ENCODE data around the gene SYNGR2.

Gene SYNGR2

GRCh38 chr17:78129351-78130089 is 38.9 kb upstream of the SYNGR2 start (continued):
- TF ChIP-seq ZNF24 (tag by site-specific recombination; IDR thresholded peaks at IDR 0.05) (peak; percentile 81), KLF1 (tag by site-specific recombination; IDR thresholded peaks at IDR 0.05) (no peak), ZNF341 (tag by site-specific recombination; IDR thresholded peaks at IDR 0.05; ENCODE audit: low read depth) (no peak), ZNF366 (tag by site-specific recombination; conservative IDR thresholded peaks at IDR 0.05) (no peak; the same call in 1 of the 2 replicates), ZNF214 (tag by site-specific recombination; IDR thresholded peaks at IDR 0.05; ENCODE audit: borderline replicate concordance) (no peak), ZNF133 (tag by site-specific recombination; IDR thresholded peaks at IDR 0.05) (no peak), ZNF138 (tag by site-specific recombination; IDR thresholded peaks at IDR 0.05; ENCODE audit: borderline replicate concordance) (no peak), ZNF529 (tag by site-specific recombination; IDR thresholded peaks at IDR 0.05; ENCODE audit: insufficient replicate concordance) (no peak), ZNF544 (tag by site-specific recombination; IDR thresholded peaks at IDR 0.05) (no peak), ZNF449 (tag by site-specific recombination; IDR thresholded peaks at IDR 0.05) (no peak)

- no peak overlapping the region for H3K27ac ChIP-seq (ENCODE audit: extremely low read depth, low read depth, low read length)
- no peak overlapping the region for H3K4me3 ChIP-seq (ENCODE audit: low read depth, low read length)
- no peaks in the 10 kb centered on the region for H3K9me3 ChIP-seq (ENCODE audit: control insufficient read depth, insufficient read depth, low read depth, low read length)
- POLR2A ChIA-PET: interaction anchor here (1.0 to 1.4 kb wide), 3 partner anchors 10 to 34 kb away, joined by 3 read pairs; no protein-coding TSS in a partner anchor
- no peaks in the 10 kb centered on the region for H3K36me3 ChIP-seq (ENCODE audit: control insufficient read depth in 2 of 2, insufficient read depth in 1 of 2, low read length in 2 of 2)
- TF ChIP-seq OVOL3 (tag by site-specific recombination; IDR thresholded peaks at IDR 0.05): no peak
- no peak for TF ChIP-seq ZNF626 (tag by site-specific recombination; IDR thresholded peaks at IDR 0.05)
- TF ChIP-seq ZNF677 (tag by site-specific recombination; IDR thresholded peaks at IDR 0.05): no peak
- TF ChIP-seq ZNF518A (tag by site-specific recombination; conservative IDR thresholded peaks at IDR 0.05; ENCODE audit: low read depth): no peak
- TF ChIP-seq ZNF138 (tag by site-specific recombination; IDR thresholded peaks at IDR 0.05; ENCODE audit: borderline replicate concordance): no peak
- no peak for TF ChIP-seq ZNF433 (tag by site-specific recombination; IDR thresholded peaks at IDR 0.05; ENCODE audit: low read depth)
- TF ChIP-seq ZNF561 (tag by site-specific recombination; IDR thresholded peaks at IDR 0.05; ENCODE audit: borderline replicate concordance): no peak
- no peak for TF ChIP-seq EGR2 (tag by site-specific recombination; IDR thresholded peaks at IDR 0.05; ENCODE audit: low read depth)
- TF ChIP-seq OSR2 (tag by site-specific recombination; IDR thresholded peaks at IDR 0.05): no peak
- no peak for TF ChIP-seq ZFP3 (tag by site-specific recombination; IDR thresholded peaks at IDR 0.05; ENCODE audit: low read depth)
- no peak for TF ChIP-seq SP2 (tag by site-specific recombination; IDR thresholded peaks at IDR 0.05)
- no peak for TF ChIP-seq ZBTB7A (tag by site-specific recombination; IDR thresholded peaks at IDR 0.05; ENCODE audit: low read depth)
- no peak for TF ChIP-seq PATZ1 (tag by site-specific recombination; IDR thresholded peaks at IDR 0.05)
- no peak for TF ChIP-seq ZNF623 (tag by site-specific recombination; IDR thresholded peaks at IDR 0.05)
- no peak for TF ChIP-seq IKZF3 (tag by site-specific recombination; IDR thresholded peaks at IDR 0.05)
- TF ChIP-seq KLF1 (tag by site-specific recombination; IDR thresholded peaks at IDR 0.05): no peak
- no peak for TF ChIP-seq MYNN (tag by site-specific recombination; IDR thresholded peaks at IDR 0.05; ENCODE audit: borderline replicate concordance)
- TF ChIP-seq ZNF18 (tag by site-specific recombination; IDR thresholded peaks at IDR 0.05): no peak
- CTCF ChIA-PET: interaction anchor here (0.9 to 2.0 kb wide), 3 partner anchors 10 to 57 kb away, joined by 4 to 5 read pairs (median 4); partner anchors contain the start of genes AFMID and TK1
- H3K4me1 ChIP-seq (ENCODE audit: control insufficient read depth, insufficient read depth, low read length): peaks cover 6% of the 10 kb centered on the region; the same call in 1 of the 2 replicates
Observed at GRCh38 chr17:78130090-78130436, 38.3 kb upstream of the SYNGR2 start.

All from HEK293 (cell line).